NCI-H2029 (cell line): ENCODE measurements around the gene DUOXA1.
"Not testable (repeated sequence)": the region's sequence is repeated elsewhere in the genome, so short reads cannot be mapped to it uniquely, and the experiment has no call there.

ENCODE experiments used
- DNase-seq: peaks from one replicate; lab custom pipeline; 2025; lab: John Stamatoyannopoulos, UW

Gene DUOXA1

GRCh38 chr15:45112591-45113379 lies 16.9 kb downstream of the DUOXA1 start:
- DNase-seq = no peak

- no peak for DNase-seq
These were observed 17.5 kb downstream of the DUOXA1 start for GRCh38 chr15:45112143-45112590.

- no peak for DNase-seq
These were observed 18.1 kb downstream of the DUOXA1 start for GRCh38 chr15:45111390-45112142.

GRCh38 chr15:45110256-45110820 lies 19.3 kb downstream of the DUOXA1 start:
- no peak for DNase-seq

- DNase-seq = no peak
These were observed 21.6 kb downstream of the DUOXA1 start for GRCh38 chr15:45107941-45108630.

- no peak for DNase-seq
These were observed 23.5 kb downstream of the DUOXA1 start for GRCh38 chr15:45106002-45106790.

GRCh38 chr15:45105586-45105985 lies 24.1 kb downstream of the DUOXA1 start:
- no peak for DNase-seq

GRCh38 chr15:45104170-45104569 lies 25.5 kb downstream of the DUOXA1 start:
- DNase-seq = not testable (repeated sequence)

- no peak for DNase-seq
These were observed 27.5 kb downstream of the DUOXA1 start for GRCh38 chr15:45102226-45102625.

GRCh38 chr15:45101749-45102148 lies 27.9 kb downstream of the DUOXA1 start:
- DNase-seq = no peak

- no peak for DNase-seq
These were observed 28.6 kb downstream of the DUOXA1 start for GRCh38 chr15:45100884-45101625.

GRCh38 chr15:45099549-45100165 lies 30.0 kb downstream of the DUOXA1 start:
- no peak for DNase-seq

- DNase-seq = no peak
These were observed 32.2 kb downstream of the DUOXA1 start for GRCh38 chr15:45097466-45097865.

- DNase-seq = no peak
These were observed 34.0 kb downstream of the DUOXA1 start for GRCh38 chr15:45095661-45096060.

GRCh38 chr15:45094358-45094730 lies 35.3 kb downstream of the DUOXA1 start:
- no peak for DNase-seq

- DNase-seq = no peak
These were observed 35.9 kb downstream of the DUOXA1 start for GRCh38 chr15:45093622-45094357.

- no peak for DNase-seq
These were observed 36.7 kb downstream of the DUOXA1 start for GRCh38 chr15:45093013-45093412.

GRCh38 chr15:45091576-45091975 lies 38.1 kb downstream of the DUOXA1 start:
- no peak for DNase-seq

GRCh38 chr15:45091161-45091560 lies 38.5 kb downstream of the DUOXA1 start:
- no peak for DNase-seq
